ENCODE data around the gene ALK. TPM values are rescaled to one million over a fixed set of nuclear protein-coding genes. Genes with fewer than 3 reads are reported as not detected.

ALK gene
- total RNA-seq, 1 donor from 2014 or later: not detected

- Histone ChIP-seq H3K36me3 (no peaks in the 10 kb centered on the region), H3K27ac (no peak overlapping the region), H3K4me1 (no peaks in the 10 kb centered on the region), H3K4me3 (no peak overlapping the region), H3K27me3 (no peaks in the 10 kb centered on the region), H3K9me3 (no peaks in the 10 kb centered on the region)
- TF ChIP-seq CTCF (IDR thresholded peaks at IDR 0.05): no peak
- no peak for DNase-seq (ENCODE audit: low spot score in 2 of 2)
- intact Hi-C loops (cut with DNase I): no loop called here
Measured at GRCh38 chr2:29688429-29688828, 233.0 kb downstream of the ALK start.

GRCh38 chr2:29687121-29687520 is 234.3 kb downstream of the ALK start:
- Histone ChIP-seq H3K4me1 (no peaks in the 10 kb centered on the region), H3K27me3 (no peaks in the 10 kb centered on the region), H3K27ac (no peak overlapping the region), H3K9me3 (no peaks in the 10 kb centered on the region), H3K4me3 (no peak overlapping the region), H3K36me3 (no peaks in the 10 kb centered on the region)
- intact Hi-C loops (cut with DNase I): no loop called here
- no peak for TF ChIP-seq CTCF (IDR thresholded peaks at IDR 0.05)
- no peak for DNase-seq (ENCODE audit: low spot score in 2 of 2)

GRCh38 chr2:29676886-29677453 is 244.4 kb downstream of the ALK start:
- Histone ChIP-seq H3K9me3 (no peaks in the 10 kb centered on the region), H3K36me3 (no peaks in the 10 kb centered on the region), H3K4me1 (no peaks in the 10 kb centered on the region), H3K27ac (no peak overlapping the region), H3K27me3 (no peaks in the 10 kb centered on the region), H3K4me3 (no peak overlapping the region)
- intact Hi-C loops (cut with DNase I): no loop called here
- no peak for DNase-seq (ENCODE audit: low spot score in 2 of 2)
- no peak for TF ChIP-seq CTCF (IDR thresholded peaks at IDR 0.05)

GRCh38 chr2:29664578-29664977 is 256.8 kb downstream of the ALK start:
- H3K4me3 ChIP-seq: no peak overlapping the region
- no peak for TF ChIP-seq CTCF (IDR thresholded peaks at IDR 0.05)
- H3K27ac ChIP-seq: no peak overlapping the region
- intact Hi-C loops (cut with DNase I): no loop called here
- H3K4me1 ChIP-seq: no peaks in the 10 kb centered on the region
- H3K9me3 ChIP-seq: no peaks in the 10 kb centered on the region
- H3K36me3 ChIP-seq: no peaks in the 10 kb centered on the region
- H3K27me3 ChIP-seq: no peaks in the 10 kb centered on the region
- DNase-seq (ENCODE audit: low spot score in 2 of 2): no peak

GRCh38 chr2:29663268-29663667 is 258.1 kb downstream of the ALK start:
- no peak for TF ChIP-seq CTCF (IDR thresholded peaks at IDR 0.05)
- Histone ChIP-seq H3K4me3 (no peak overlapping the region), H3K27me3 (no peaks in the 10 kb centered on the region), H3K9me3 (no peaks in the 10 kb centered on the region), H3K27ac (no peak overlapping the region), H3K4me1 (no peaks in the 10 kb centered on the region), H3K36me3 (no peaks in the 10 kb centered on the region)
- intact Hi-C loops (cut with DNase I): no loop called here
- DNase-seq (ENCODE audit: low spot score in 2 of 2): no peak

- H3K36me3 ChIP-seq: no peaks in the 10 kb centered on the region
- intact Hi-C loops (cut with DNase I): no loop called here
- no peak for DNase-seq (ENCODE audit: low spot score in 2 of 2)
- H3K27me3 ChIP-seq: no peaks in the 10 kb centered on the region
- H3K27ac ChIP-seq: no peak overlapping the region
- H3K9me3 ChIP-seq: no peaks in the 10 kb centered on the region
- H3K4me3 ChIP-seq: no peak overlapping the region
- no peak for TF ChIP-seq CTCF (IDR thresholded peaks at IDR 0.05)
- no peaks in the 10 kb centered on the region for H3K4me1 ChIP-seq
Measured at GRCh38 chr2:29662861-29663260, 258.5 kb downstream of the ALK start.
